DOHH2 (cell line): ENCODE measurements around the gene FGFR3.

Experiments used
- CTCF ChIP-seq: fragments of 200-600 bp; sonication (generic); IDR thresholded peaks from one replicate; pipeline ENCODE4 v1.5.1; 2014; ENCODE audit warnings: antibody characterized with exemption, mild to moderate bottlenecking, low read depth, low read length; ENCODE audit not compliant: poor library complexity, severe bottlenecking
- EZH2phosphoT487 ChIP-seq: fragments of 200-600 bp; sonication (generic); IDR thresholded peaks from 2 replicates; pipeline ENCODE4 v1.6.1; 2017; ENCODE audit warnings: borderline replicate concordance, mild to moderate bottlenecking, antibody characterized with exemption, low read length, moderate library complexity, mixed read lengths

- TF ChIP-seq CTCF (no peak), EZH2phosphoT487 (no peak)
Measured at GRCh38 chr4:1833307-1834046, 40.4 kb downstream of the FGFR3 start.
